PC-3 (cell line): ENCODE data around the gene TMEM123. TPM values are rescaled to one million over a fixed set of nuclear protein-coding genes. Genes with fewer than 3 reads are reported as not detected.

Experiments
- ATAC-seq: fragments of 200-7000 bp; cut with Tn5 transposase; 2 replicates; pipeline ENCODE4 v1.9.1; 2020; ENCODE audit warnings: mild to moderate bottlenecking, moderate library complexity
- BruUV-seq: library from RNA; stranded (reverse); fragments of 400-500 nt; replicated peaks from 2 replicates; lab custom pipeline; 2021; lab: Mats Ljungman, UMichigan
- CTCF ChIA-PET: fragments of 300-600 bp; sonication (Branson Sonifier 250); formaldehyde crosslinking; loops from one replicate; lab custom pipeline; 2022; ENCODE audit warnings: antibody characterized with exemption; lab: Charles Lee
- POLR2A ChIA-PET: fragments of 300-600 bp; sonication (Branson Sonifier 250); formaldehyde crosslinking; loops from one replicate; lab custom pipeline; 2022; ENCODE audit warnings: antibody characterized with exemption; ENCODE audit not compliant: unreplicated experiment; lab: Charles Lee
- DNase-seq: peaks from one replicate; pipeline ENCODE4 v3.0.0-alpha.2; 2015
- H2AFZ ChIP-seq: fragments of 300-600 bp; sonication (generic); 2 replicates; pipeline ENCODE4 v1.6.0; 2016; ENCODE audit warnings: antibody characterized with exemption, low read length
- H3F3A ChIP-seq: fragments of 300-600 bp; sonication (generic); one replicate; pipeline ENCODE4 v1.6.0; 2017; ENCODE audit warnings: antibody characterized with exemption, low read length, control low read depth, mild to moderate bottlenecking; ENCODE audit not compliant: unreplicated experiment
- H3K27ac ChIP-seq: fragments of 300-600 bp; sonication (generic); 2 replicates; pipeline ENCODE4 v1.5.1; 2016; ENCODE audit warnings: mild to moderate bottlenecking, low read length
- H3K27me3 ChIP-seq: fragments of 300-600 bp; sonication (generic); 2 replicates; pipeline ENCODE4 v1.6.1; 2016; ENCODE audit warnings: low read length, mixed read lengths
- H3K36me3 ChIP-seq: fragments of 300-600 bp; sonication (generic); 2 replicates; pipeline ENCODE4 v1.6.1; 2016; ENCODE audit warnings: low read depth, mixed run types, low read length, mixed read lengths
- H3K4me1 ChIP-seq: fragments of 300-600 bp; sonication (generic); 2 replicates; pipeline ENCODE4 v1.5.1; 2016; ENCODE audit warnings: low read length; ENCODE audit not compliant: insufficient read depth
- H3K4me2 ChIP-seq: fragments of 300-600 bp; sonication (generic); 2 replicates; pipeline ENCODE4 v1.6.0; 2016; ENCODE audit warnings: low read length
- H3K4me3 ChIP-seq: fragments of 300-600 bp; sonication (generic); 2 replicates; pipeline ENCODE4 v1.5.1; 2016; ENCODE audit warnings: mild to moderate bottlenecking, low read length, mixed read lengths
- H3K79me2 ChIP-seq: fragments of 300-600 bp; sonication (generic); 2 replicates; pipeline ENCODE4 v1.6.1; 2017; ENCODE audit warnings: low read length, mixed read lengths
- H3K9ac ChIP-seq: fragments of 300-600 bp; sonication (generic); 2 replicates; pipeline ENCODE4 v1.6.0; 2016; ENCODE audit warnings: mild to moderate bottlenecking, low read length
- H3K9me2 ChIP-seq: fragments of 300-600 bp; sonication (generic); replicated peaks from 2 replicates; pipeline ENCODE4 v1.6.1; 2016; ENCODE audit warnings: mixed run types, low read length, mixed read lengths
- H3K9me3 ChIP-seq: fragments of 300-600 bp; sonication (generic); 2 replicates; pipeline ENCODE4 v1.6.1; 2016; ENCODE audit warnings: low read length, mixed read lengths
- H4K20me1 ChIP-seq: fragments of 300-600 bp; sonication (generic); 2 replicates; pipeline ENCODE4 v1.6.1; 2016; ENCODE audit warnings: low read length, mixed read lengths
- EZH2 ChIP-seq: fragments of 300-600 bp; sonication (generic); IDR thresholded peaks from one replicate; pipeline ENCODE4 v1.6.1; 2017; ENCODE audit warnings: antibody characterized with exemption, mild to moderate bottlenecking, low read length; ENCODE audit not compliant: unreplicated experiment
- EZH2phosphoT487 ChIP-seq: fragments of 300-600 bp; sonication (generic); IDR thresholded peaks from 2 replicates; pipeline ENCODE4 v1.6.1; 2018; ENCODE audit warnings: mild to moderate bottlenecking, antibody characterized with exemption, low read length, borderline replicate concordance
- intact Hi-C: fragments of 100-400 bp; cut with micrococcal nuclease; formaldehyde crosslinking; loops from 2 replicates; pipeline ENCODE4 v1.9.0; 2023
- total RNA-seq: library from RNA; depleted of rRNA; stranded (reverse); fragments of >200 nt; gene quantifications from 2 replicates; pipeline ENCODE4 v1.2.3, GENCODE V29; 2014
- TF ChIP-seq, protein P1 (sequence below): fragments of 300-600 bp; sonication (generic); conservative IDR thresholded peaks from 2 replicates; pipeline ENCODE4 v1.5.1; 2017; ENCODE audit warnings: antibody characterized with exemption, low read depth, mild to moderate bottlenecking, low read length

The TMEM123 gene
- total RNA-seq, 1 experiment from 2014 or later, result 163 TPM

DNA sequence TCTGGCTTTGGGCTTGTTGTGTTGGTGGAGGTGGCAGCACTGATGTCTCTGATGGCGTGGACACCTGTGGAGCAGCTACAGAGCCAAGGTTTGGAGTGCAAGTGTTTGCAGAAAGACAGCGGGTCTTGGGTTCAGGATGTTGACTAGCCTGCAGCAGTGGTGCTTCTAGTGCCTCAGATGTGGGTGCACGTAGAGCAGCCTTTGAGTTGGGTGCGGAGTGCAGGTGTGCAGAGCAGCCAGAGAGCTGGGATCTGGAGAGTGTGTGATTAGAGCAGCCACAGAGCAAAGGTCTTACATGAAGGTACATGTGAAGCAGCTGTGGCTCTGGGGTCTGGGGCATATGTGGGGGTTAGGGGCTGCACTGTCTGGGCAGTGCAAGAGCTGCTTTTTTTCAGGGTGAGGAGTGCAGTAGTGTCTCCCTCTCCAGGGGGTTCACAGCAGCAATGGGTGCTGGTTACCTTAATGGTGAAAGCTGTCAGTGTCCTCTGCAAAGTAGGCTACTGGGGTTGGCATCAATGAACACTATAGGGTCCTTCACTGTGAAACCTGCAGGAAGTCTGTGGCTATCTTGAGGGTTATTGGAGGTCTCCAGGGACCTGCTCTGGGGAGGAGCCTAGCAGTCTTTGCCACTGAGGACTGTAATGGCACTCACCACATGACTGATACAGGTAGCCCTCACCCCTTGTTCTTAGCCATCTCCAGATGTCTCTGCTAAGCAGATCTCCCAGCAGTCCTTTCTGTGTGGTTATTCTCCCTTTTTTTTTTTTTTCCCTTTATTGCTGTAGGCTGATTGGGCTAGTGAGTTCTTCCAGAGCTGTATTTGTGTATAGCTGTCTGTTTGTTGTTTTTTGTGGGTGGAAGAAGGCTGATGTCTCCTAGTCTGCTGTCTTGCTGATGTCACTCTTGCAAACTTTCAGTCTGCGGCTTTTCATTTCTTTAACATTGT lies 91.2 kb downstream of the TMEM123 start:
- TF ChIP-seq, protein P1, sequence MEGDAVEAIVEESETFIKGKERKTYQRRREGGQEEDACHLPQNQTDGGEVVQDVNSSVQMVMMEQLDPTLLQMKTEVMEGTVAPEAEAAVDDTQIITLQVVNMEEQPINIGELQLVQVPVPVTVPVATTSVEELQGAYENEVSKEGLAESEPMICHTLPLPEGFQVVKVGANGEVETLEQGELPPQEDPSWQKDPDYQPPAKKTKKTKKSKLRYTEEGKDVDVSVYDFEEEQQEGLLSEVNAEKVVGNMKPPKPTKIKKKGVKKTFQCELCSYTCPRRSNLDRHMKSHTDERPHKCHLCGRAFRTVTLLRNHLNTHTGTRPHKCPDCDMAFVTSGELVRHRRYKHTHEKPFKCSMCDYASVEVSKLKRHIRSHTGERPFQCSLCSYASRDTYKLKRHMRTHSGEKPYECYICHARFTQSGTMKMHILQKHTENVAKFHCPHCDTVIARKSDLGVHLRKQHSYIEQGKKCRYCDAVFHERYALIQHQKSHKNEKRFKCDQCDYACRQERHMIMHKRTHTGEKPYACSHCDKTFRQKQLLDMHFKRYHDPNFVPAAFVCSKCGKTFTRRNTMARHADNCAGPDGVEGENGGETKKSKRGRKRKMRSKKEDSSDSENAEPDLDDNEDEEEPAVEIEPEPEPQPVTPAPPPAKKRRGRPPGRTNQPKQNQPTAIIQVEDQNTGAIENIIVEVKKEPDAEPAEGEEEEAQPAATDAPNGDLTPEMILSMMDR, result no peak
- no peak for TF ChIP-seq EZH2phosphoT487
- no peak for TF ChIP-seq EZH2
- no peaks in the 10 kb centered on the region for H3K27me3 ChIP-seq
- ChIA-PET CTCF (no interaction called here), POLR2A (interaction anchor here (0.6 kb wide), 1 partner anchor 146 kb away, joined by 5 read pairs; no protein-coding TSS in a partner anchor)
- peaks cover 23% of the 10 kb centered on the region for H3K36me3 ChIP-seq
- H3K9ac ChIP-seq, result no peak overlapping the region
- H3K4me1 ChIP-seq, result no peaks in the 10 kb centered on the region
- H2AFZ ChIP-seq, result no peak overlapping the region
- H4K20me1 ChIP-seq, result no peaks in the 10 kb centered on the region
- H3K9me2 ChIP-seq, result no peaks in the 10 kb centered on the region
- DNase-seq (no peak), ATAC-seq (no peak)
- no peak overlapping the region for H3K27ac ChIP-seq
- intact Hi-C loops, result no loop called here
- no peak overlapping the region for H3K4me3 ChIP-seq
- H3K4me2 ChIP-seq, result no peak overlapping the region
- H3K79me2 ChIP-seq, result peaks cover 23% of the 10 kb centered on the region
- no TSS peak for BruUV-seq
- H3F3A ChIP-seq, result no peaks in the 10 kb centered on the region
- H3K9me3 ChIP-seq, result no peaks in the 10 kb centered on the region

DNA sequence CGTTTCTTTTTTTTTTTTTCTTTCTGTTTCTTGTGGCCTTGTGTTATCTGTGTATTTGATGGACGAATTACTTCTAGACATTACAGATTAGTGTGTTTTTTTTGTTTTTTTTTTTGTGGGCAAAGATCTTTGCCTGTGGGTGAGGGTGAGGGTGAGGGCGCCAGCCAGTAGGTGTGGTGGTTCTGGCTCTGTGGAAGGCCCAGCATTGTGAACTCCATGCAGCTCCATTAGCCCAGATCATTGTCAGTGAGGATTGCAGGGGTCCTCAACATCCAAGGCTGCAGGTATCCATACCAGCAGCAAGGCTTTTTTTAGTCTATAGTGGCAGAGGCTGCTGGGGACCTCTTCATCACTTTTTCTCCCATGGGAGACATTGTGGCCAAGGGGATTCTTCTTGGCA lies 91.9 kb downstream of the TMEM123 start:
- Histone ChIP-seq H3K36me3 (peaks cover 19% of the 10 kb centered on the region), H3K27me3 (no peaks in the 10 kb centered on the region), H3K4me2 (no peak overlapping the region), H3F3A (no peaks in the 10 kb centered on the region), H3K4me3 (no peak overlapping the region), H3K4me1 (no peaks in the 10 kb centered on the region), H4K20me1 (no peaks in the 10 kb centered on the region), H3K9me2 (no peaks in the 10 kb centered on the region), H3K9ac (no peak overlapping the region), H3K27ac (no peak overlapping the region), H3K9me3 (no peaks in the 10 kb centered on the region), H2AFZ (no peak overlapping the region), H3K79me2 (peaks cover 30% of the 10 kb centered on the region)
- CTCF ChIA-PET, result no interaction called here
- DNase-seq (no peak), ATAC-seq (no peak)
- POLR2A ChIA-PET, result no interaction called here
- intact Hi-C loops, result no loop called here
- TF ChIP-seq, protein P1, result no peak
- no TSS peak for BruUV-seq

DNA sequence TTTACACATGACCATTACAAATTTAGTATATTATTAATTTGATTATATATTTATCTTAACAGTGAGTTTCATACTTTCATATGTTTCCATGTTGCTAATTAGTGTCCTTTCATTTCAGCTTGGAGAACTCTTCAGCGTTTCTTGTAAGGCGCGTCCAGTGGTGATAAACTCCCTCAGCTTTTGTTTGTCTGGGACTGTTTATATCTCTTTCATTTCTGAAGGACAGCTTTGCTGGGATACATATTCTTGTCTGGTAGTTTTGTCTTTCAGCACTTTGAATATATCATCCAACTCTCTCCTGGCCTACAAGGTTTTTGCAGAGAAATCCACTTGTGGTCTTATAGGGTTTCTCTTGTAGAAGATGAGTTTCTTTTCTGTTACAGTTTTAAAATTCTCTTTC lies 93.2 kb downstream of the TMEM123 start:
- ATAC-seq, result no peak
- Histone ChIP-seq H3K27ac (no peak overlapping the region), H3K4me2 (no peak overlapping the region), H3K4me1 (no peaks in the 10 kb centered on the region), H3F3A (no peaks in the 10 kb centered on the region), H3K79me2 (peaks cover 41% of the 10 kb centered on the region), H4K20me1 (no peaks in the 10 kb centered on the region), H3K27me3 (no peaks in the 10 kb centered on the region), H3K9ac (no peak overlapping the region), H3K36me3 (peaks cover 23% of the 10 kb centered on the region), H2AFZ (no peak overlapping the region), H3K4me3 (no peak overlapping the region), H3K9me2 (no peaks in the 10 kb centered on the region), H3K9me3 (no peaks in the 10 kb centered on the region)
- BruUV-seq, result no TSS peak
- intact Hi-C loops, result no loop called here
- ChIA-PET POLR2A (no interaction called here), CTCF (interaction anchor here (0.5 kb wide), 1 partner anchor 30 kb away, joined by 7 read pairs; no protein-coding TSS in a partner anchor)
- DNase-seq, result no peak
- TF ChIP-seq EZH2phosphoT487 (no peak), EZH2 (no peak)
- TF ChIP-seq, protein P1, result no peak
